B cell (primary cell): Measurements from ENCODE around the gene LCN12. TPM values are rescaled to one million over a fixed set of nuclear protein-coding genes. Genes with fewer than 3 reads are reported as not detected.

Experiments used
- ATAC-seq: fragments of 200-7000 bp; cut with Tn5 transposase; one replicate; pipeline ENCODE4 v1.10.0; 2021; ENCODE audit warnings: low read depth, mild to moderate bottlenecking, moderate number of reproducible peaks, moderate library complexity
- CTCF ChIA-PET: fragments of 350-600 bp; sonication (Branson Sonifier 250); formaldehyde crosslinking; loops from one replicate; lab custom pipeline; 2021; ENCODE audit warnings: antibody characterized with exemption, inconsistent platforms; lab: Charles Lee
- POLR2A ChIA-PET: fragments of 350-600 bp; sonication (Branson Sonifier 250); formaldehyde crosslinking; loops from one replicate; lab custom pipeline; 2021; ENCODE audit warnings: antibody characterized with exemption; lab: Charles Lee
- DNase-seq: peaks from one replicate; pipeline ENCODE4 v3.0.0; 2013
- H2AFZ ChIP-seq: 2 replicates; pipeline ENCODE4 v1.6.1; 2012; ENCODE audit warnings: mild to moderate bottlenecking, low read depth, low read length; ENCODE audit not compliant: insufficient read depth, poor library complexity, severe bottlenecking
- H3K27ac ChIP-seq, 2 donors: 1 replicate in 1 of 2; 2 replicates in 1 of 2; pipeline ENCODE4 v1.5.1; 2012 to 2013; ENCODE audit warnings: low read length in 2 of 2, mild to moderate bottlenecking in 2 of 2, moderate library complexity in 1 of 2
- H3K27me3 ChIP-seq, 4 experiments: fragments of 200-600 bp in 1 of 4; sonication (generic) in 1 of 4; replicated peaks in 1 of 4; 1 replicate in 2 of 4; 2 replicates in 2 of 4; pipeline versions ENCODE4 v1.6.1 to v1.7.0; 2013 to 2016; ENCODE audit warnings: low read length in 3 of 4, mild to moderate bottlenecking in 2 of 4, mixed read lengths in 1 of 4, moderate library complexity in 1 of 4; ENCODE audit not compliant: insufficient read depth in 4 of 4, control insufficient read depth in 3 of 4; ENCODE audit errors: control extremely low read depth in 1 of 4
- H3K36me3 ChIP-seq, 2 experiments: replicated peaks in 1 of 2; 1 replicate in 1 of 2; 2 replicates in 1 of 2; pipeline versions ENCODE4 v1.6.1 to v1.7.1; 2013; ENCODE audit warnings: low read length in 1 of 2; ENCODE audit not compliant: insufficient read depth in 2 of 2, control insufficient read depth in 1 of 2; ENCODE audit errors: control extremely low read depth in 1 of 2, extremely low read depth in 1 of 2
- H3K4me1 ChIP-seq, 2 donors: fragments of 200-600 bp in 1 of 2; sonication (generic) in 1 of 2; 1 replicate in 1 of 2; 2 replicates in 1 of 2; pipeline versions ENCODE4 v1.5.1 to v1.6.1; 2013 to 2017; ENCODE audit warnings: low read length in 2 of 2; ENCODE audit not compliant: control insufficient read depth in 2 of 2, insufficient read depth in 2 of 2
- H3K4me2 ChIP-seq: replicated peaks from 2 replicates; pipeline ENCODE3; 2012; ENCODE audit warnings: mild to moderate bottlenecking, low read depth, low read length; ENCODE audit not compliant: poor library complexity, severe bottlenecking
- H3K4me3 ChIP-seq, 5 experiments: fragments of 200-600 bp in 1 of 5; sonication (generic) in 1 of 5; 1 replicate in 3 of 5; 2 replicates in 2 of 5; pipeline versions ENCODE4 v1.5.1 to v1.7.0; 2011 to 2016; ENCODE audit warnings: low read length in 4 of 5, mild to moderate bottlenecking in 4 of 5, low read depth in 2 of 5, control low read depth in 1 of 5, moderate library complexity in 1 of 5; ENCODE audit not compliant: insufficient read depth in 1 of 5; ENCODE audit errors: control extremely low read depth in 1 of 5, extremely low read depth in 1 of 5
- H3K79me2 ChIP-seq: fragments of 200-600 bp; sonication (generic); one replicate; pipeline ENCODE4 v1.6.0; 2016; ENCODE audit warnings: low read length; ENCODE audit not compliant: control insufficient read depth, insufficient read depth
- H3K9ac ChIP-seq: fragments of 200-600 bp; sonication (generic); 2 replicates; pipeline ENCODE4 v1.6.1; 2017; ENCODE audit warnings: mild to moderate bottlenecking, low read length, moderate library complexity
- H3K9me3 ChIP-seq, 3 donors: one replicate each; pipeline versions ENCODE4 v1.6.1 to v1.7.1; 2013; ENCODE audit warnings: low read length in 2 of 3; ENCODE audit not compliant: control insufficient read depth in 2 of 3, insufficient read depth in 1 of 3; ENCODE audit errors: control extremely low read depth in 1 of 3
- H4K20me1 ChIP-seq: 2 replicates; pipeline ENCODE4 v1.6.0; 2012; ENCODE audit warnings: mild to moderate bottlenecking, low read length; ENCODE audit not compliant: insufficient read depth, control insufficient read depth, poor library complexity, severe bottlenecking
- H3K27ac Mint-ChIP-seq: one replicate; pipeline ENCODE4 v1.8.0; 2021; ENCODE audit warnings: mixed read lengths
- H3K27me3 Mint-ChIP-seq: one replicate; pipeline ENCODE4 v1.8.0; 2021; ENCODE audit warnings: mixed read lengths
- H3K4me1 Mint-ChIP-seq: one replicate; pipeline ENCODE4 v1.8.0; 2021; ENCODE audit warnings: mixed read lengths
- H3K4me3 Mint-ChIP-seq: one replicate; pipeline ENCODE4 v1.8.0; 2021; ENCODE audit warnings: mixed read lengths
- H3K9me3 Mint-ChIP-seq: one replicate; pipeline ENCODE4 v1.8.0; 2022; ENCODE audit warnings: mixed read lengths; ENCODE audit not compliant: insufficient read depth
- CTCF ChIP-seq: fragments of 200-600 bp; IDR thresholded peaks from one replicate; pipeline ENCODE4 v1.8.0; 2022; ENCODE audit warnings: antibody characterized with exemption, mild to moderate bottlenecking
- EZH2 ChIP-seq: IDR thresholded peaks from 2 replicates; pipeline ENCODE4 v1.6.1; 2012; ENCODE audit warnings: borderline replicate concordance, low read depth, mild to moderate bottlenecking, moderate library complexity, low read length; ENCODE audit not compliant: insufficient read depth, poor library complexity, severe bottlenecking
- WGBS: methylation state at CpG from one replicate; pipeline ENCODE4 v1.1.5; 2013; ENCODE audit warnings: missing lambda C conversion rate; ENCODE audit not compliant: insufficient coverage; 5-methylcytosine and 5-hydroxymethylcytosine counted together
- intact Hi-C: fragments of 100-400 bp; cut with micrococcal nuclease; formaldehyde crosslinking; loops from one replicate; pipeline ENCODE4 v1.10.0; 2022
- polyA plus RNA-seq: library from polyadenylated mRNA; depleted of rRNA; stranded (reverse); fragments of >200 nt; gene quantifications from 2 replicates; pipeline ENCODE4 v1.2.3, GENCODE V29; 2012
- total RNA-seq, 2 donors: library from RNA; stranded (reverse); fragments of 120-200 nt in 1 of 2; gene quantifications; 1 replicate in 1 of 2; 2 replicates in 1 of 2; pipeline versions ENCODE4 v1.2.3 to v1.2.4, GENCODE V29; 2013 to 2022

LCN12 gene
- total and polyA plus RNA-seq, 2 donors (not counting 1 experiment from before 2014, with no cell fraction given), result 2.4 to 2.6 TPM

GRCh38 chr9:136992819-136993369 lies 40.8 kb downstream of the LCN12 start:
- ChIA-PET POLR2A (interaction anchor here (0.7 to 1.7 kb wide), 8 partner anchors 8 to 248 kb away, joined by 3 to 19 read pairs (median 4); partner anchors contain the start of genes ABCA2, AJM1, FUT7 and TUBB4B), CTCF (interaction anchor here (0.7 to 2.4 kb wide), 9 partner anchors 8 to 151 kb away, joined by 3 to 20 read pairs (median 5); partner anchors contain the start of genes ABCA2, AJM1, FBXW5 and FUT7)
- Histone ChIP-seq H3K36me3 (peaks cover 0 to 6% of the 10 kb centered on the region in 2 experiments), H3K4me3 (peak overlapping the region; percentile 32 to 71 (median 66)), H3K9me3 (peaks cover 0 to 10% (median 0%) of the 10 kb centered on the region in 3 donors), H3K27me3 (peaks cover 0 to 4% (median 0%) of the 10 kb centered on the region in 4 experiments), H3K9ac (peak overlapping the region; percentile 82), H3K27ac (peak overlapping the region; percentile 76 to 97), H2AFZ (peak overlapping the region; percentile 85), H4K20me1 (peaks cover 17% of the 10 kb centered on the region), H3K4me2 (peak overlapping the region; percentile 99), H3K4me1 (peaks cover 34 to 45% of the 10 kb centered on the region in 2 donors), H3K79me2 (peaks cover 10% of the 10 kb centered on the region)
- no peak for DNase-seq
- intact Hi-C loops, result loop anchor here (1.0 to 5.0 kb wide), 7 partner anchors 7 to 511 kb away; partner anchors contain the start of genes ABCA2, FBXW5, PHPT1 and SEC16A
- ATAC-seq, result no peak
- H3K9me3 Mint-ChIP-seq, result no peaks in the 10 kb centered on the region
- H3K27me3 Mint-ChIP-seq, result peaks cover 4% of the 10 kb centered on the region
- peak overlapping the region; percentile 91 for H3K4me3 Mint-ChIP-seq
- H3K27ac Mint-ChIP-seq, result peak overlapping the region; percentile 91
- TF ChIP-seq CTCF (no peak), EZH2 (no peak)
- 51% methylated on average over 17 of the region's 18 CpGs for WGBS
- H3K4me1 Mint-ChIP-seq, result peaks cover 33% of the 10 kb centered on the region
